H9 (cell line): ENCODE results near the gene GNAS-AS1. TPM values are rescaled to one million over a fixed set of nuclear protein-coding genes. Genes with fewer than 3 reads are reported as not detected.
A peak's percentile ranks its signal among the peaks of the same experiment; 100 is the strongest.

Experiments
- DNase-seq: peaks from one replicate; pipeline ENCODE4 v3.0.0-alpha.2; 2017
- H2AFZ ChIP-seq: one replicate; pipeline ENCODE4 v1.6.1; 2013; ENCODE audit warnings: mild to moderate bottlenecking, low read length, control low read depth, moderate library complexity
- H2AK5ac ChIP-seq: 2 replicates; pipeline ENCODE4 v1.6.1; 2013; ENCODE audit warnings: low read length, control low read depth, mixed read lengths; ENCODE audit not compliant: insufficient read length
- H2BK120ac ChIP-seq: one replicate; pipeline ENCODE4 v1.6.1; 2013; ENCODE audit warnings: low read depth, mild to moderate bottlenecking, low read length, control low read depth, inconsistent platforms; ENCODE audit not compliant: poor library complexity, severe bottlenecking
- H2BK12ac ChIP-seq: 2 replicates; pipeline ENCODE4 v1.6.1; 2013; ENCODE audit warnings: low read length, control low read depth, mixed read lengths, low read depth; ENCODE audit not compliant: insufficient read length
- H2BK15ac ChIP-seq: 2 replicates; pipeline ENCODE4 v1.6.1; 2013; ENCODE audit warnings: low read depth, low read length, control low read depth
- H2BK20ac ChIP-seq: one replicate; pipeline ENCODE4 v1.6.1; 2013; ENCODE audit warnings: low read depth, mild to moderate bottlenecking, low read length, control low read depth, inconsistent platforms; ENCODE audit not compliant: poor library complexity, severe bottlenecking
- H2BK5ac ChIP-seq: 2 replicates; pipeline ENCODE4 v1.6.1; 2013; ENCODE audit warnings: low read length, control low read depth, mixed read lengths; ENCODE audit not compliant: insufficient read length
- H3K14ac ChIP-seq: 2 replicates; pipeline ENCODE4 v1.6.1; 2013; ENCODE audit warnings: low read length, control low read depth; ENCODE audit not compliant: insufficient read depth
- H3K18ac ChIP-seq: 2 replicates; pipeline ENCODE4 v1.6.1; 2013; ENCODE audit warnings: low read depth, mild to moderate bottlenecking, mixed read lengths, low read length, control low read depth; ENCODE audit not compliant: insufficient read length
- H3K23ac ChIP-seq: 2 replicates; pipeline ENCODE4 v1.6.1; 2013; ENCODE audit warnings: low read length, control low read depth, mixed read lengths, low read depth; ENCODE audit not compliant: insufficient read length
- H3K23me2 ChIP-seq: 2 replicates; pipeline ENCODE4 v1.6.1; 2013; ENCODE audit warnings: low read depth, mild to moderate bottlenecking, mixed read lengths, low read length, control low read depth; ENCODE audit not compliant: insufficient read length, poor library complexity, severe bottlenecking
- H3K27ac ChIP-seq: 2 replicates; pipeline ENCODE4 v1.5.1; 2013; ENCODE audit warnings: low read length, control low read depth, mixed read lengths, low read depth; ENCODE audit not compliant: insufficient read length
- H3K27me3 ChIP-seq: 2 replicates; pipeline ENCODE4 v1.6.1; 2013; ENCODE audit warnings: low read length, control low read depth, inconsistent platforms; ENCODE audit not compliant: insufficient read depth
- H3K4ac ChIP-seq: 2 replicates; pipeline ENCODE4 v1.6.1; 2013; ENCODE audit warnings: low read depth, mild to moderate bottlenecking, control low read depth, inconsistent platforms, low read length, moderate library complexity
- H3K4me1 ChIP-seq: 2 replicates; pipeline ENCODE4 v1.6.1; 2013; ENCODE audit warnings: low read length, control low read depth, inconsistent platforms; ENCODE audit not compliant: insufficient read depth
- H3K4me2 ChIP-seq: 2 replicates; pipeline ENCODE4 v1.6.1; 2013; ENCODE audit warnings: low read length, control low read depth, mixed read lengths; ENCODE audit not compliant: insufficient read length, insufficient read depth
- H3K56ac ChIP-seq: 2 replicates; pipeline ENCODE4 v1.6.1; 2013; ENCODE audit warnings: low read depth, mild to moderate bottlenecking, mixed read lengths, low read length, control low read depth; ENCODE audit not compliant: insufficient read length
- H3K79me1 ChIP-seq: 2 replicates; pipeline ENCODE4 v1.6.1; 2013; ENCODE audit warnings: low read depth, mild to moderate bottlenecking, moderate library complexity, low read length, control low read depth, inconsistent platforms; ENCODE audit not compliant: insufficient read depth, poor library complexity, severe bottlenecking
- H3K79me2 ChIP-seq: 2 replicates; pipeline ENCODE4 v1.6.1; 2013; ENCODE audit warnings: low read length, control low read depth, inconsistent platforms; ENCODE audit not compliant: insufficient read depth
- H3K9ac ChIP-seq: 2 replicates; pipeline ENCODE4 v1.6.1; 2013; ENCODE audit warnings: low read length, control low read depth, mixed read lengths; ENCODE audit not compliant: insufficient read length; ENCODE audit errors: extremely low read depth
- H3K9me3 ChIP-seq: one replicate; pipeline ENCODE4 v1.6.1; 2013; ENCODE audit warnings: low read depth, low read length, inconsistent platforms; ENCODE audit not compliant: control insufficient read depth
- H3T11ph ChIP-seq: one replicate; pipeline ENCODE4 v1.6.1; 2013; ENCODE audit warnings: mild to moderate bottlenecking, low read length, control low read depth, inconsistent platforms
- H4K20me1 ChIP-seq: one replicate; pipeline ENCODE4 v1.6.1; 2013; ENCODE audit not compliant: control insufficient read depth, insufficient read length, insufficient read depth
- H4K5ac ChIP-seq: 2 replicates; pipeline ENCODE4 v1.6.1; 2013; ENCODE audit warnings: low read depth, mild to moderate bottlenecking, mixed read lengths, low read length, control low read depth; ENCODE audit not compliant: insufficient read length
- H4K8ac ChIP-seq: replicated peaks from 2 replicates; pipeline ENCODE4 v1.6.1; 2013; ENCODE audit warnings: low read length, control low read depth, mixed read lengths, low read depth; ENCODE audit not compliant: insufficient read length
- H4K91ac ChIP-seq: 2 replicates; pipeline ENCODE4 v1.6.1; 2013; ENCODE audit warnings: low read depth, mild to moderate bottlenecking, moderate library complexity, mixed read lengths, low read length, control low read depth; ENCODE audit not compliant: insufficient read length
- H3K27ac Mint-ChIP-seq, 3 experiments: 2 replicates in 2 of 3; 3 replicates in 1 of 3; pipeline ENCODE4 v1.8.0; 2020 to 2021; ENCODE audit warnings: mixed read lengths in 3 of 3, mild to moderate bottlenecking in 1 of 3, moderate library complexity in 1 of 3
- H3K27me3 Mint-ChIP-seq: 2 replicates; pipeline ENCODE4 v1.8.0; 2021; ENCODE audit warnings: low read depth, mild to moderate bottlenecking, moderate library complexity, mixed read lengths
- H3K36me3 Mint-ChIP-seq, 3 experiments: 2 replicates in 2 of 3; 3 replicates in 1 of 3; pipeline ENCODE4 v1.8.0; 2020 to 2021; ENCODE audit warnings: low read depth in 3 of 3, mixed read lengths in 3 of 3; ENCODE audit not compliant: insufficient read depth in 1 of 3
- H3K4me1 Mint-ChIP-seq, 2 experiments: 2 replicates each; pipeline ENCODE4 v1.8.0; 2020; ENCODE audit warnings: mixed read lengths in 2 of 2
- H3K4me3 Mint-ChIP-seq, 2 experiments: 2 replicates in 1 of 2; 3 replicates in 1 of 2; pipeline ENCODE4 v1.8.0; 2020 to 2021; ENCODE audit warnings: mild to moderate bottlenecking in 2 of 2, mixed read lengths in 2 of 2, moderate library complexity in 1 of 2
- H3K9me3 Mint-ChIP-seq, 2 experiments: 2 replicates in 1 of 2; 3 replicates in 1 of 2; pipeline ENCODE4 v1.8.0; 2020; ENCODE audit warnings: mild to moderate bottlenecking in 2 of 2, mixed read lengths in 2 of 2, moderate library complexity in 1 of 2
- CTCF ChIP-seq: fragments of 200-600 bp; sonication (generic); conservative IDR thresholded peaks from 3 replicates; pipeline ENCODE4 v1.8.0; 2021; ENCODE audit warnings: antibody characterized with exemption, mild to moderate bottlenecking
- WGBS: extraction: QIAGEN DNeasy Blood & Tissue Kit; methylation state at CpG from one replicate; pipeline ENCODE4 v1.1.7; 2013; ENCODE audit warnings: missing lambda C conversion rate, low lambda C conversion rate, mixed read lengths; ENCODE audit not compliant: insufficient read length; ENCODE audit errors: extremely low coverage; 5-methylcytosine and 5-hydroxymethylcytosine counted together
- total RNA-seq: library from RNA; stranded (reverse); gene quantifications from 2 replicates; pipeline ENCODE4 v1.2.1, GENCODE V29; 2021

The GNAS-AS1 gene
- total RNA-seq, 1 experiment from 2014 or later: 11.3 TPM

GRCh38 chr20:58891086-58891717 lies 40.5 kb upstream of the GNAS-AS1 start:
- Histone ChIP-seq H3K23ac (no peak overlapping the region), H2BK5ac (no peak overlapping the region), H3K27ac (no peak overlapping the region), H3K18ac (no peak overlapping the region), H2BK12ac (no peak overlapping the region), H4K20me1 (no peaks in the 10 kb centered on the region), H3K79me1 (no peaks in the 10 kb centered on the region), H3K14ac (no peak overlapping the region), H3K4me1 (peaks cover 5% of the 10 kb centered on the region; the same call in 1 of the 2 replicates), H2AK5ac (no peak overlapping the region), H4K91ac (no peak overlapping the region), H3T11ph (no peak overlapping the region), H4K8ac (no peak overlapping the region), H3K9me3 (no peaks in the 10 kb centered on the region), H2BK20ac (no peak overlapping the region), H2AFZ (no peak overlapping the region), H2BK15ac (no peak overlapping the region), H3K4me2 (peak overlapping the region; percentile 71), H2BK120ac (no peak overlapping the region), H3K27me3 (no peaks in the 10 kb centered on the region; the same call in 1 of the 2 replicates), H4K5ac (no peak overlapping the region), H3K9ac (peak overlapping the region; percentile 74), H3K56ac (no peak overlapping the region), H3K23me2 (peaks cover 6% of the 10 kb centered on the region), H3K4ac (no peak overlapping the region), H3K79me2 (peaks cover 22% of the 10 kb centered on the region; the same call in 1 of the 2 replicates)
- Mint-ChIP-seq H3K4me1 (peaks cover 38 to 45% of the 10 kb centered on the region in 2 experiments), H3K9me3 (peaks cover 2 to 3% of the 10 kb centered on the region in 2 experiments; a peak in 4 of 5 replicates), H3K27me3 (no peaks in the 10 kb centered on the region), H3K36me3 (peaks cover 11 to 21% (median 11%) of the 10 kb centered on the region in 3 experiments), H3K4me3 (peak overlapping the region; percentile 83 to 96), H3K27ac (no peak overlapping the region)
- DNase-seq: peak; percentile 76
- TF ChIP-seq CTCF: no peak
- no CpG with 5 or more reads among the region's 105 CpGs for WGBS
